GM21529 (cell line): ENCODE measurements around the gene TTC28.
"Not testable (repeated sequence)": the region's sequence is repeated elsewhere in the genome, so short reads cannot be mapped to it uniquely, and the experiment has no call there.

Source experiments
- ATAC-seq: cut with Tn5 transposase; IDR thresholded peaks from one replicate; pipeline ENCODE4 v1.9.1; 2021; ENCODE audit not compliant: unreplicated experiment

The TTC28 gene

DNA sequence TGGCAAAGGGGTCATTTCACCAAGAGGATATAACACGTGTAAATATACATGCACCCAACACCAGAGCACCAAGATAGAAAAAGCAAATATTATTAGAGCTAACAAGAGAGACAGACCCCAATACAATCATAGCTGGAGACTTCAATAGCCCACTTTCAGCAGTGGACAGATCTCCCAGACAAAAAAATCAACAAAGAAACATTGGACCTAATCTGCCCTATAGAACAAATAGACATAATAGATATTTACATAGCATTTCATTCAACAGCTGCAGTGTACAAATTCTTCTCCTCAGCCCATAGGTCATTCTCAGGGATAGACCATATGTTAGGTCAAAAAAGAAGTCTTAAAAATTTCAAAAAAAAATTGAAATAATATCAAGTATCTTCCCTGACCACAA is 312.8 kb downstream of the TTC28 start:
- ATAC-seq: no peak

GRCh38 chr22:28365371-28365770 is 314.3 kb downstream of the TTC28 start:
- no peak for ATAC-seq

- not testable (repeated sequence) for ATAC-seq
Observed at GRCh38 chr22:28364105-28364504, 315.5 kb downstream of the TTC28 start.

GRCh38 chr22:28360939-28361338 is 318.7 kb downstream of the TTC28 start:
- ATAC-seq: no peak

DNA sequence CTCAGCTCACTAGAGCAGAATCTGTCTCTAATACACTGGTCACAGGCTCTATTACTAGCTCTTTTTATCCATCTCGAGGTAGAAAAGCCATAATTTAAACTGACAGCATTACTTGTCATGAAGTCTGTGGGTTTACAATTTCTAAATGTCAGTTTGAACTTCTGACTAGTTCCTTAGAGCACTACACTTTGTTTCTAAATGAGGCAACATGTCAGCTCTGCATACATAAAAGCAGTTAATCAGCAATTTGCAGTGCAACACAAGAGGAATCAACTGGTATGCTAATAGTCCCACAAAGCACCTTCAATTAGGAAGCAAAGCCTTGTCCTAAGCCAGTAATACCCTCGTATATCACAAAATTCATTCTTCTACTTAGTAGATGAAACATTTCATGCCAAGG is 321.3 kb downstream of the TTC28 start:
- ATAC-seq: no peak

DNA sequence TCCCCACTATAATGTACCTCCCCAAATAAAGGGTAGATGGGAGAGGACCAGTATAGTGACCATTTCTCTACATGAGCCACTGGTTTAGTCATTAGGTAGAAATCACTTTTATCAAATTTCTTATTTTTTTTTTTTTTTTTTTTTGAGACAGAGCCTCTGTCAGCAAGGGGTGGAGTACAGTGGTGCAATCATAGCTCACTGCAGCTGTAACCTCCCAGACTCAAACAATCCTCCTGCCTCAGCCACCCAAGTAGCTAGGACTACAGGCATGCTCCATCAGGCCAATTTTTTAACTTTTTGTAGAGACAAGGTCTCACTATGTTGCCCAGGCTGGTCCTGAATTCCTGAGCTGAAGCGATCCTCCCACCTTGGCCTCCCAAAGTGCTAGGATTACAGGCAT is 322.4 kb downstream of the TTC28 start:
- ATAC-seq: no peak

DNA sequence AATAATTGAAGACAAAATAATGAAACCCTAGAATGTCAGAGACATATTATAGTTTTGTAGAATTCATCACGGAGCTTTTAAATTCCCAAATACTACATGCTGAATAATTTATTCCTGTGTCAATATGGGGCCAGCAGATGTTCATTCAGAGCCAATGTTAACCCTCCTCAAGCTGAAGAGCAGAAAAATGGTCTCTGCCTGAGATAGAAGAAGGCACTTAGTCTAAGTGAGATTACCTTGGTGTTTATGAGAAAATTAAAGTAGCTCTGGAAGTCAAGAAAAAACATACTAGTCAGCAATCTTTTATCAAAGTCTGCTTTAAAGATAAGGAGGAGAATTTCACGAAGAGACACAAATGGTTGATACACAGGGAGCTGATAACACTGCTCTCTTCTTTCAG is 328.2 kb downstream of the TTC28 start:
- ATAC-seq: no peak

DNA sequence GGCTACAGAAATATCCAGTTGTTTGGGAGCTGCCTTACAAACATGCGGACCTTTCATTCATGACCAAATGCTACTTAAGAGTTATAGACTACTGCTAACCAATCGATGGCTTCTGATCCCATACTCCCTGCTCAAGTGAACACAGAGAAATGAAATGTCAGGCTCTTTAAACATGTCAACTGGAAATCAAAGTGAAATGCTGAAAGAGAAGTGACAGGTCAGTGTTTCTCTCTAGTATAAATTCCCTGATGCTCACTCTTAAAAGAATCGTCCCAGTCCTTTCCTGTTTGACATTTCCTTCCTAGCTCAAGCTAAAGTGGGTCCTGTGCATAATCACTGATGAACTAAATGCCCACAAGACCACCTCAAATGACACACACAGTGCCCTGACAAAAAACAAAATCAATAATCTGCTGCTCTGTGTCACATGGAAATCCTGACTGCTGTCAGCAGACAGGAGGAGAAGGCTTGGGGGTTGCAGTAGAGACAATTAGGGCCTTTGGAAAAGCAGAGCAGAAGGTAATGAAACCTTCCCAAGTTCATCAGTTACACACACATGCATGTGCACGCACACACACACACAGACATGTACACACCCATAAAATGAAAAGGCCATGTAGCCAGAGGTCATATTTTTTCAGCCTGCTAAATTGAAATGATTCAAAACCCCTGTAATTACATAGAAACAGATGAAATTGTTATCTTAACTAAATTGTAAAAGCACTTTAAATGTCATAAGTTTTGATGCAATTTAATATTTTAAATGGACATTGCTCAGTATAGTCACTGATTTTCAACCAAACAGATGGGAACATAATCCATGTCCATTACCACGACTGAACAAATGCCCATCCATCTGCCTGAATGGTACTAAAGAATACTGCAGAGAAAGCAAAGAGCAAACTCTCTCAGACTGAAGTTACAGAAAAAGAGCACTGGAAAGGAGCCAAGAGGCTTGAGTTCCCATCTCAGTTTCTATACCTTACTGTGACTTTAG is 330.7 kb downstream of the TTC28 start:
- ATAC-seq: no peak

DNA sequence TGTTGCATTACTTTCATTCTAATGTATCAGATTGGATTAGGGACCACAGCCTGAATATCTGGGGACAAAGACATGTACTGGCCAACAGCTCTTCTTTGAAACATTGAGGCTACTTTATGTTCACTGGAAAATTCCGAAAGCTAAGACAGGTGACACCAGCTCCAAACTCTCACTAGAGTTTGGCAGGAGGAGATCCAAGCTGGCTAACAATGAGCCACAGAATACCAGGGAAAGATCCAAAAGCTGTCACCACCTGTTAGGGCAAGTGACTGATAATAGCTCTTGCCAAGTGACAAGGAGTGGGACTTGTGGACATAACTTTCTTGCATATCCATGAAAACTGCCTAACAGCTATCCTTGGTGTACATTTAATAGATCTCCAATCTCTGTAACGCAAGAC is 333.3 kb downstream of the TTC28 start:
- ATAC-seq: no peak

- ATAC-seq: no peak
Observed at GRCh38 chr22:28344918-28345703, 334.5 kb downstream of the TTC28 start.

DNA sequence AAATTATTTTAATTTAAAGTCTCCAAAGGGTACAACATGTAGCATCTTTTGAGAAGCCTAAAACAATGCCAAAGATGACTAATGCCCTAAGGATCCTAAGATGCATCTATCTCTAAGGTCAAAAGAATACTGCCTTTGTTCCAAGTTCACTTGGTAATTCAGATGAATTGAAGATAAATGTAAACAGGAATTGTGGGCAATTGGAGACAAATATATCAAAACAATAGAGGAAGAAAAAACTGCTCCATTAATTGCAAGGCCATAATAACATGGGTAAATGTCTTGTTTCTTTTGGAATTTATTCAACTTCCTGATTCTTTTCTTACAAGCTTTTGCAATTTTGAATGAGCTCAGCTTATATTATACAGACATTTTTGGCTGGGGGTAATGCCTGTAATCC is 338.6 kb downstream of the TTC28 start:
- no peak for ATAC-seq

DNA sequence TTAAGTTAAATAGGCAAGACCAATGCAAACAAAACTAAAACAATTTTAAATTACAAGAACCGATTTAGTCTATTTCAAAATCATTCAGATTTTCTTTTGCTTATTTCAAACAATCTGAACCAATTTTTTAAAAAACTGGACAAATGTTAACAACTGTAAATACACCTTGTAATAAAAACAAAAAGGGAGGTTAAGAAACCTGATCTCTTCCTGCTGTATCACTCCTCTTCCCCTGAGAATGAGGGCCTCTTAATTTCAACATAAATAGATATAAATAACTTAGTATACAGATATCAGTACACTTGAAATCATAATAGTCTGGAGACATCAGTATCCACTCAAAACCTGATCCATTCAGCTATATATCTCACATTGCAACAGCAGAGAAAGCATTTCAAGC is 346.6 kb downstream of the TTC28 start:
- ATAC-seq: no peak

DNA sequence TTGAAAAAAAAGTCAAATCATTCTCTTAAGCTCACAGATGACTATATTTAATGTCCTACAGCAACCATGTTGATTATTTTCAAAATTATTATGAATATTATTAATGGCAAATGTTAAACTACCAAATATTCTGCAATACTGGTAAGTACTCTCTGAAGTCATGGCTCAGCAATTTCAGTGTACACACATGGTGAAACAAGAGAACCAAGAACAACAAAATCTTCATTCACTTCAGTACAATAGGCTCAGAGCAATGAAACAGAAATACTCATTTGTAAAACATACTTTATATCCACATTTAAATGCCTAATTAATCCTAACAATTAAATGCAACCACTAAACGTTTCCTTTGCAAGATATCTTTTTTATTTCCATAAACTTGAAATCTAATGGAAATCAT is 347.2 kb downstream of the TTC28 start:
- no peak for ATAC-seq

DNA sequence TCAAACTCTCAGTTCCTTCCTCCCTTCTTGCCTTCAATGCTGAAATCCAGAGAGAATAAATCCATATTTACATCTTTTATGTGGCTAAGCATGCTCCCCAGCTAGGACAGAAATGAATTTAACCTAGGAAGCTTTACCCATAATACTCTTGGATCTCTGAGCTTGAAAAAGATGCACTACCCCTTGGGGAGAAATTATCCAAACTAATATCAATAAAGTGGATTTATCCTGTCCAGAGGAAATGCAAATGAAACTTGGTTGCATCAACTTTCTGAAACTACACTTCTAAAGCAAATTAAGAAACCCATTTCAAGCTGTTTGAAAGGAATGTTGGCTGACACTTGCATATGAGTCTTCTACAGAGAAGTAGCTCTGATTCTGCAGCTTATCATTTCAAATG is 347.9 kb downstream of the TTC28 start:
- no peak for ATAC-seq

- no peak for ATAC-seq
Observed at GRCh38 chr22:28329186-28330073, 350.2 kb downstream of the TTC28 start.

GRCh38 chr22:28328756-28329155 is 350.9 kb downstream of the TTC28 start:
- no peak for ATAC-seq

- no peak for ATAC-seq
Observed at GRCh38 chr22:28316014-28316413, 363.6 kb downstream of the TTC28 start.

DNA sequence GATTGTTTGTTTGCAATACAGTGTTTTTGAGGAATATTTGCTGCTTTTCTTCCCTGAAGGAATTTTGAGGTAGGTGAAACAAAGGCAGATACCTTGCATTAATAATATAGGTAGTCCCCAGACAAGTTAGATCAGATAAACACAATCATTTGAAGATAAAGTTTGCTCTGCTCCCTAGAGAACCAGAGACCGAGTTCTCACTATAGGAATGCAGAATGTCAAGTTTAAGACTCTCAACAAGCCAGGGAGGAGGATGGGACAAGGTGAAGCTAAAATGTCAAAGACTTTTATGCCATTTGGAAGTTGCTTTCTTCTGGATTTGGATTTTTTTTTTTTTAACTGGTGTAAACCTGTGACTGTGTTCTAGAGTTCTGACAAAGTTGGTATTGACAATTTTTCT is 364.7 kb downstream of the TTC28 start:
- no peak for ATAC-seq

DNA sequence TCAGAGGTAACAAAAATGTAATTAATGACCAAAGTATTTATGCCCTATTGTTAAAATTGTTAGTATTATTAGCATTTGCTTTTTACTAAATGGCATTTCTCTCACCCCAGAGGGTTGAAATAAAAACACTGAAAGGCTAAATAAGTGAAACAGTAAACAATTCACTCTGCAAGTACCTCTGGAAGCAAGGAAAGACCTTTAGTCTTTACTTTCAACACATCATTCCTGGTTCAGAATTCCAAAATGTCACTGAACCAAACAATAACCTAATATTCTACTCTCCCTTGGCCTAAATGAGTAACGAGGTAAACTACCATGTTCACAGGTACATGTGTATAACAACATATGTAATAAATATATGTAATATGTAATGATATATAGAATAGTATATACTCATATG is 369.3 kb downstream of the TTC28 start:
- ATAC-seq: no peak

DNA sequence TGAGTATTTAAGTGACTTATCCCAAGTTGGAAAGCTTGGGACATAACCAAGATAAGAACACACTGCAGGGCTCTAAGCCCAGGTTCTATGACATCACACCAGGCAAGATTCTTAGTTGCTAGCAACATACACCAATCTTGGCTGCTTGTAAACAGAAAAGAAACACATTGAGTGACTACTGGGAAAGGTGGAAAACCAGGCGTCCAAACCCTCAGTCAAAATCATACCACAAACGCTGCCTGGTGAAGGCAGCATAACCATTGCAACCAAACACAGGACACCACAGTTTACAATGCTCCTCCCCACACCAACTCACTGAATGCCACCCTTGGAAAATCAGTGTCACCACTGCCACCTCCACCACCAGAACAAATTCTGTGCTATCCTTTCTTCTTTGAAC is 379.9 kb downstream of the TTC28 start:
- no peak for ATAC-seq

DNA sequence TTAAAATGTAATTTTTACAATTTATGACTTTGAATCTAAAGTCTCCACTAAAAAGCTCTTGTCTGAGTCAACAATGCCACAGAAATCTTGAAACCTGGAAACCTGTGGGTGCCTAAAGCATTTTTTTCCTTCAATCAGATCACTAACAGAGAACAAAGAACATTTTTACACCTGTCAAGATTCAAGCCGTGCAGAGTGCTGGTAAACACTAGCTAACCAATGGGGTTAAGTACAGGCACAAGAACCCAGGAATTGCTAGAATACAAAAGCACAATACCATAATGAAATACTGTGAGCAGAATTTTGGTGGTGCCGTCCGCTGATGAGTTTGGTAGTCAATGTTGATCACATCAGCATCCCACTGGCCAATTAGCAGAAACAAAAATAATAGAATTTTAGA is 380.3 kb downstream of the TTC28 start:
- no peak for ATAC-seq
